HCT116 (cell line): ENCODE data around the gene NUP210. TPM values are rescaled to one million over a fixed set of nuclear protein-coding genes. Genes with fewer than 3 reads are reported as not detected.

Experiments used
- ATAC-seq: fragments of 200-7000 bp; cut with Tn5 transposase; 2 replicates; pipeline ENCODE4 v1.9.1; 2020; ENCODE audit warnings: mild to moderate bottlenecking, moderate library complexity
- BruUV-seq: library from RNA; stranded (reverse); fragments of 400-500 nt; replicated peaks from 2 replicates; lab custom pipeline; 2021; lab: Mats Ljungman, UMichigan
- CTCF ChIA-PET: fragments of 300-600 bp; sonication (Branson Sonifier 250); formaldehyde crosslinking; loops from one replicate; lab custom pipeline; 2021; ENCODE audit warnings: antibody characterized with exemption; lab: Charles Lee
- POLR2A ChIA-PET: fragments of 300-600, 350-600 bp; sonication (Branson Sonifier 250); formaldehyde crosslinking; loops from one replicate; lab custom pipeline; 2021; ENCODE audit warnings: antibody characterized with exemption; lab: Charles Lee
- RAD21 ChIA-PET, 2 experiments: fragments of 300-600 bp; sonication (Branson Sonifier 250); formaldehyde crosslinking; loops; one replicate each; lab custom pipeline; 2023; ENCODE audit warnings: low total read pairs in 2 of 2; ENCODE audit not compliant: uncharacterized antibody in 2 of 2, unreplicated experiment in 2 of 2, low non-redundant PET in 1 of 2; lab: Charles Lee
- DNase-seq: peaks from one replicate; pipeline ENCODE4 v3.0.0-alpha.2; 2010; ENCODE audit warnings: low read depth, low spot score
- H2AFZ ChIP-seq: fragments of 200-600 bp; shearing (Covaris generic), sonication (generic); 2 replicates; pipeline ENCODE4 v1.6.1; 2017; ENCODE audit warnings: low read depth, mixed run types, mixed read lengths, antibody characterized with exemption, low read length; ENCODE audit not compliant: poor library complexity, severe bottlenecking
- H3K27ac ChIP-seq: 2 replicates; pipeline ENCODE4 v1.5.1; 2012; ENCODE audit warnings: low read depth, low read length
- H3K27me3 ChIP-seq: fragments of 200-600 bp; sonication (generic); 2 replicates; pipeline ENCODE4 v1.6.1; 2016; ENCODE audit warnings: mixed run types, low read length, mixed read lengths; ENCODE audit not compliant: insufficient read depth
- H3K36me3 ChIP-seq, 2 experiments: fragments of 200-500 bp in 1 of 2; fragments of 200-600 bp in 1 of 2; sonication (Bioruptor generic) in 1 of 2; sonication (generic) in 1 of 2; 2 replicates each; pipeline versions ENCODE4 v1.5.1 to v1.6.1; 2014 to 2016; ENCODE audit warnings: low read length in 2 of 2, inconsistent platforms in 1 of 2, mixed read lengths in 1 of 2, mixed run types in 1 of 2; ENCODE audit not compliant: insufficient read depth in 2 of 2, control insufficient read depth in 1 of 2
- H3K4me1 ChIP-seq, 2 experiments: fragments of 200-600 bp in 1 of 2; sonication (generic) in 1 of 2; 2 replicates each; pipeline versions ENCODE4 v1.5.1 to v1.6.1; 2012 to 2017; ENCODE audit warnings: low read length in 2 of 2, inconsistent platforms in 1 of 2, mild to moderate bottlenecking in 1 of 2, mixed read lengths in 1 of 2, mixed run types in 1 of 2, moderate library complexity in 1 of 2; ENCODE audit not compliant: insufficient read depth in 2 of 2, control insufficient read depth in 1 of 2
- H3K4me2 ChIP-seq: fragments of 200-600 bp; sonication (generic); 2 replicates; pipeline ENCODE4 v1.6.1; 2017; ENCODE audit warnings: mixed run types, low read length, mixed read lengths
- H3K4me3 ChIP-seq, 2 experiments: fragments of 200-600 bp in 1 of 2; sonication (generic) in 1 of 2; replicated peaks in 1 of 2; 2 replicates each; pipeline ENCODE4 v1.5.1; 2011 to 2016; ENCODE audit warnings: low read length in 2 of 2, control low read depth in 1 of 2, low read depth in 1 of 2, mild to moderate bottlenecking in 1 of 2, mixed read lengths in 1 of 2, mixed run types in 1 of 2
- H3K79me2 ChIP-seq: fragments of 200-600 bp; sonication (generic); 2 replicates; pipeline ENCODE4 v1.6.1; 2017; ENCODE audit warnings: mild to moderate bottlenecking, mixed run types, low read length, moderate library complexity, mixed read lengths; ENCODE audit not compliant: insufficient read depth
- H3K9ac ChIP-seq: fragments of 200-600 bp; sonication (generic); 2 replicates; pipeline ENCODE4 v1.6.1; 2016; ENCODE audit warnings: low read length, mixed read lengths
- H3K9me2 ChIP-seq: fragments of 200-600 bp; sonication (generic), shearing (Covaris generic); 2 replicates; pipeline ENCODE4 v1.6.1; 2017; ENCODE audit warnings: mixed run types, mild to moderate bottlenecking, moderate library complexity; ENCODE audit not compliant: insufficient read depth
- H3K9me3 ChIP-seq, 2 experiments: fragments of 200-500 bp in 1 of 2; fragments of 200-600 bp in 1 of 2; sonication (Bioruptor generic) in 1 of 2; sonication (generic) in 1 of 2; 2 replicates each; pipeline ENCODE4 v1.6.1; 2014 to 2017; ENCODE audit warnings: low read length in 2 of 2, mixed read lengths in 2 of 2, inconsistent platforms in 1 of 2, low read depth in 1 of 2, mild to moderate bottlenecking in 1 of 2, mixed run types in 1 of 2, moderate library complexity in 1 of 2; ENCODE audit not compliant: control insufficient read depth in 1 of 2, insufficient read depth in 1 of 2
- H4K20me1 ChIP-seq: fragments of 200-600 bp; sonication (generic), shearing (Covaris generic); 2 replicates; pipeline ENCODE4 v1.6.1; 2017; ENCODE audit warnings: mixed run types, mild to moderate bottlenecking, moderate library complexity; ENCODE audit not compliant: insufficient read depth
- CBX3 ChIP-seq: IDR thresholded peaks from 2 replicates; pipeline ENCODE4 v1.6.1; 2012; ENCODE audit warnings: low read depth
- CEBPB ChIP-seq: IDR thresholded peaks from 2 replicates; pipeline ENCODE4 v1.6.1; 2012; ENCODE audit warnings: low read depth
- CTCF ChIP-seq, 3 experiments: fragments of 200-600 bp in 1 of 3; sonication (generic) in 1 of 3; IDR thresholded peaks in 2 of 3; conservative IDR thresholded peaks in 1 of 3; 2 replicates each; pipeline ENCODE4 v1.5.1; 2012 to 2017; ENCODE audit warnings: low read depth in 2 of 3, low read length in 2 of 3, antibody characterized with exemption in 1 of 3, borderline replicate concordance in 1 of 3, control low read depth in 1 of 3, mild to moderate bottlenecking in 1 of 3, mixed read lengths in 1 of 3, mixed run types in 1 of 3, moderate library complexity in 1 of 3; ENCODE audit not compliant: insufficient read depth in 1 of 3
- EGR1 ChIP-seq: IDR thresholded peaks from 2 replicates; pipeline ENCODE4 v1.6.1; 2012; ENCODE audit warnings: low read depth
- EZH2phosphoT487 ChIP-seq: fragments of 200-600 bp; IDR thresholded peaks from 2 replicates; pipeline ENCODE4 v1.6.1; 2018; ENCODE audit warnings: antibody characterized with exemption, borderline replicate concordance
- POLR2A ChIP-seq: IDR thresholded peaks from 2 replicates; pipeline ENCODE4 v1.7.0; 2011; ENCODE audit warnings: borderline replicate concordance; ENCODE audit not compliant: insufficient read depth, insufficient read length; ENCODE audit errors: extremely low read depth
- POLR2AphosphoS5 ChIP-seq: IDR thresholded peaks from 2 replicates; pipeline ENCODE4 v1.6.1; 2011; ENCODE audit warnings: mild to moderate bottlenecking, low read depth, low read length, moderate library complexity
- SP1 ChIP-seq: IDR thresholded peaks from 2 replicates; pipeline ENCODE4 v1.6.1; 2012; ENCODE audit warnings: low read depth
- YY1 ChIP-seq: IDR thresholded peaks from 2 replicates; pipeline ENCODE4 v1.6.1; 2011; ENCODE audit warnings: low read length, low read depth, moderate library complexity, mild to moderate bottlenecking; ENCODE audit not compliant: insufficient replicate concordance; ENCODE audit errors: extremely low read depth
- ZBTB33 ChIP-seq: IDR thresholded peaks from 2 replicates; pipeline ENCODE4 v1.6.1; 2011; ENCODE audit warnings: mild to moderate bottlenecking, low read length, moderate library complexity; ENCODE audit not compliant: insufficient replicate concordance; ENCODE audit errors: extremely low read depth
- intact Hi-C: fragments of 100-400 bp; cut with micrococcal nuclease; formaldehyde crosslinking; loops from 2 replicates; pipeline ENCODE4 v1.10.0; 2022
- total RNA-seq: library from RNA; stranded (reverse); gene quantifications from one replicate; pipeline ENCODE4 v1.2.1, GENCODE V29; 2021; ENCODE audit not compliant: unreplicated experiment
- TF ChIP-seq, protein P1 (sequence below): IDR thresholded peaks from 2 replicates; pipeline ENCODE4 v1.6.1; 2012
- TF ChIP-seq, protein P2 (sequence below): IDR thresholded peaks from 2 replicates; pipeline ENCODE4 v1.6.1; 2012

The NUP210 gene
- total RNA-seq, 1 experiment from 2014 or later = 74.9 TPM

GRCh38 chr3:13274551-13275332, 145.4 kb downstream of the NUP210 start:
- Histone ChIP-seq H3K9ac (no peak overlapping the region), H3K4me3 (no peak overlapping the region)
- CTCF ChIA-PET = no interaction called here
- no peak for TF ChIP-seq ZBTB33
- no peak for TF ChIP-seq EGR1
- TF ChIP-seq, all 23 proteins: peak for 0
- BruUV-seq = no TSS peak
- Histone ChIP-seq H3K27me3 (no peaks in the 10 kb centered on the region), H3K36me3 (no peaks in the 10 kb centered on the region), H3K27ac (no peak overlapping the region), H3K4me1 (peaks cover 11 to 17% of the 10 kb centered on the region in 2 experiments), H2AFZ (no peak overlapping the region), H3K9me2 (no peaks in the 10 kb centered on the region), H3K79me2 (no peaks in the 10 kb centered on the region), H4K20me1 (no peaks in the 10 kb centered on the region), H3K4me2 (no peak overlapping the region), H3K9me3 (no peaks in the 10 kb centered on the region)
- RAD21 ChIA-PET = no interaction called here
- POLR2A ChIA-PET = no interaction called here
- DNase-seq = no peak
- ATAC-seq = no peak
- intact Hi-C loops = no loop called here

DNA sequence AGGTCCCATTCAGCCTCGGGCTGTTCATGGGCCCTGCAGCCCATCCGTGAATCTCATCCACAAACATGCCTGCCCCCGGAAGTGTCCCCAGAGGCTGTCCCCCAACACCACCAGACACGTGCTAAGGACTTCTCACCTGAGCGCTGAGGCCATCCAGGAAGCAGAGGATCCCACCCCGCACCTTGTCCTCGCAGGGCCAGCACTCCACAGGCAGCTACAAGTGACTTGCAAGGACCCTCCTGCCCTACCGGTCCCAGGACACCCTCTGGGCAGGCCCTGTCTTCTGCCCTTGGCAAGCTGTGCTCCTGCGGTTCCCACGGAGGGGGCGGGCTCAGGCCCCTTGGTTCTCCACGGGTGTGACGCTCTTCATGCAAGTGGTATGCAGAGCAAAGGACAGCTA, 146.0 kb downstream of the NUP210 start:
- no peaks in the 10 kb centered on the region for H3K79me2 ChIP-seq
- no peak overlapping the region for H3K4me2 ChIP-seq
- BruUV-seq = no TSS peak
- DNase-seq (no peak), ATAC-seq (no peak)
- CTCF ChIA-PET = no interaction called here
- no peaks in the 10 kb centered on the region for H3K9me3 ChIP-seq
- H3K4me1 ChIP-seq = peaks cover 11 to 17% of the 10 kb centered on the region in 2 experiments
- H3K4me3 ChIP-seq = no peak overlapping the region
- no peaks in the 10 kb centered on the region for H3K27me3 ChIP-seq
- H3K9me2 ChIP-seq = no peaks in the 10 kb centered on the region
- no peak for TF ChIP-seq YY1
- no peak for TF ChIP-seq CBX3
- TF ChIP-seq, protein P1, sequence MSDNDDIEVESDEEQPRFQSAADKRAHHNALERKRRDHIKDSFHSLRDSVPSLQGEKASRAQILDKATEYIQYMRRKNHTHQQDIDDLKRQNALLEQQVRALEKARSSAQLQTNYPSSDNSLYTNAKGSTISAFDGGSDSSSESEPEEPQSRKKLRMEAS = no peak
- no peak for TF ChIP-seq CTCF (IDR thresholded peaks at IDR 0.05 in 2 of 3, conservative IDR thresholded peaks at IDR 0.05 in 1 of 3; ENCODE audit: borderline replicate concordance in 1 of 3, insufficient read depth in 1 of 3, low read depth in 2 of 3, low read length in 2 of 3)
- TF ChIP-seq CEBPB = no peak
- TF ChIP-seq EZH2phosphoT487 = no peak
- TF ChIP-seq POLR2AphosphoS5 = no peak
- TF ChIP-seq SP1 = no peak
- no peak for TF ChIP-seq POLR2A
- TF ChIP-seq, protein P2, sequence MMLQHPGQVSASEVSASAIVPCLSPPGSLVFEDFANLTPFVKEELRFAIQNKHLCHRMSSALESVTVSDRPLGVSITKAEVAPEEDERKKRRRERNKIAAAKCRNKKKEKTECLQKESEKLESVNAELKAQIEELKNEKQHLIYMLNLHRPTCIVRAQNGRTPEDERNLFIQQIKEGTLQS = no peak
- intact Hi-C loops = no loop called here
- RAD21 ChIA-PET = no interaction called here
- POLR2A ChIA-PET = no interaction called here
- H3K27ac ChIP-seq = no peak overlapping the region
- no peak overlapping the region for H2AFZ ChIP-seq
- H3K9ac ChIP-seq = no peak overlapping the region
- H3K36me3 ChIP-seq = no peaks in the 10 kb centered on the region
- no peaks in the 10 kb centered on the region for H4K20me1 ChIP-seq
